Measurements from ENCODE around the gene ATL3.
A peak's percentile ranks its signal among the peaks of the same experiment; 100 is the strongest.

Gene ATL3

DNA sequence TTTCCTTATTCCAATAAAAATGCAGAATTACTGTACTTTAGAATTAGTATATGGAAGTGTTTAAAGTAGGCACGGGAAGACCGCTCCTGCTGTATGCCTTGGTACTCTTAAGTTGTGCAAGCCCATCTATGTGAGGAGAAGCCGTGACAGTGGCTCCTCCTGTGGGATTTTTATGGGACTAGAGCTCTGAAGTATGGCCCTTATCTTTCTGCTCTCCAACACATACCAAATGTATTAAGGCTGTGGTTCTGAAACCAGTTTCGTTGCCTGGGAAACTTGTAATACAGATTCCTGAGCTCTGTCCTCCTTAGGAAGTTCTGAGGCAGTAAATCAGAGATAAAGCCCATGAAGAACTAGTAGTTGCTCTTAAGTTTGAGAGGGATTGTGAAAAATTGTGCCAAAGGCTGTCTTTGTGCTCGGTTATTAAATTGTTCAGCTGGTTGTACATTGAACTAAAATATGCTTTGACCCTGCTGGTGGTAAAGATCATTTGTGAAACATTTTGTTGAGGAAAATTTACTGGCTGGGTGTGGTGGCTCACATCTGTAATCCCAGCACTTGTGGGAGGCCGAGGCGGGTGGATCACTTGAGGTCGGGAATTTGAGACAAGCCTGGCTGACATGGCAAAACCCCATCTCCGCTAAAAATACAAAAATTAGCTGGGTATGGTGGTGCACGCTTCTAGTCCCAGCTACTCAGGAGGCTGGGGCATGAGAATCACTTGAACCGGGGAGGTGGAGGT is 39.5 kb upstream of the ATL3 start:
- Histone ChIP-seq H3K27ac (peak overlapping the region; percentile 85), H3K36me3 (ENCODE audit: insufficient read depth, low read length) (peaks cover 23% of the 10 kb centered on the region), H3K9ac (ENCODE audit: insufficient read length) (no peak overlapping the region), H3K9me3 (ENCODE audit: low read depth, low read length) (no peaks in the 10 kb centered on the region), H3K4me3 (peak overlapping the region; percentile 66)
- TF ChIP-seq POLR2AphosphoS5 (IDR thresholded peaks at IDR 0.05; ENCODE audit: borderline replicate concordance, low read depth, low read length) (no peak), EZH2 (IDR thresholded peaks at IDR 0.05) (no peak), FOXP2 (optimal IDR thresholded peaks at IDR 0.05; ENCODE audit: control extremely low read depth, extremely low read length, insufficient read depth) (no peak)
- DNase-seq (ENCODE audit: low read depth, low spot score) = peak; percentile 84

DNA sequence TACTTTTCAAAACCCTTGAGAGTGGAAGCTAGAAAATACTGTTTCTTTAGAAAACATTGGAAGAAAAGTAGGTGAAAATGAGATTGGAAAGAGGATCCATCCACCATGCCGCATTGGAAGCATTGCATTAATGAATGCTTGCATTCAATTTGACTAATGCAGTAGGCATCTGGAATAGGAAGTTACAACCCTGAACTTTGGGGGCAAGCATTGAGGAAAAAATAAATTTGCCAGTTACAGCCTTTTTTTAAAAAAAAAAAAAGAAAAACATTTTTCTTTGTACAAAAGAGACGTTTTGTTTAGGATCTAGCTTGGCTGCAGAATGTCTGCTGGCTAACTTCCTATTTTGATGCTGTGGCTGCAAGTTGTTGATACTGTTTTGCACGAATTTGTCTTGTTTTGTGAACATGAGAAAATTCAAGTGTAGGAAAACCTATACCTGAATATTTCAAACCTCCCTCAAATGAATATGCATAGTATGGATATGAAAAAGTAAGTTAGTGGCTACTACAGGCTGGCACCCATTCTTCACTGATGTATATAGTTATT is 38.2 kb upstream of the ATL3 start:
- peaks cover 11% of the 10 kb centered on the region; the same call in 1 of the 2 replicates for H3K36me3 ChIP-seq (ENCODE audit: insufficient read depth, low read length)
- no peaks in the 10 kb centered on the region for H3K9me3 ChIP-seq (ENCODE audit: low read depth, low read length)
- no peak overlapping the region for H3K9ac ChIP-seq (ENCODE audit: insufficient read length)
- H3K27ac ChIP-seq = 0 out of 2 replicates have a peak overlapping the region, but pooled peaks have one; percentile 10
- no peak for DNase-seq (ENCODE audit: low read depth, low spot score)
- TF ChIP-seq FOXP2 (optimal IDR thresholded peaks at IDR 0.05; ENCODE audit: control extremely low read depth, extremely low read length, insufficient read depth) = no peak
- TF ChIP-seq POLR2AphosphoS5 (IDR thresholded peaks at IDR 0.05; ENCODE audit: borderline replicate concordance, low read depth, low read length) = no peak
- TF ChIP-seq EZH2 (IDR thresholded peaks at IDR 0.05) = no peak
- no peak overlapping the region for H3K4me3 ChIP-seq

DNA sequence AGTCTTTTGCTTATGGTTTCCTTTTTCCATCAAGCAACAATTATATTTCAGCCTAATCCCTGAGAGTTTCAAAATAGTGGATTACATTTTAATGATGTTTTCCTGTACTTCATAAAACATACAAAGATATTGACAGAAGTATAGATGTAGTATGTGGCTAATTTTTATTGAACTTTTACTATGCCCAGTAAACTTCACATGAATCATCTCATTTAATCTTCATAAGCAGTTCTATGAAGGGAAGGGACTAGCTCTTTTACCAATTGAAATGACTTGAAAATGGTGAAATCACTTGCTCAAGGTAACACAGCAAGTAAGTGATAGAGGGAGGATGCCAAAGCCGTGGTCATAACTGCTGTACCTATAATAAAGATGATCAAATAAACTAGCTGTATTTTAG is 37.6 kb upstream of the ATL3 start:
- no peak for TF ChIP-seq EZH2 (IDR thresholded peaks at IDR 0.05)
- no peak for TF ChIP-seq FOXP2 (optimal IDR thresholded peaks at IDR 0.05; ENCODE audit: control extremely low read depth, extremely low read length, insufficient read depth)
- no peak for TF ChIP-seq POLR2AphosphoS5 (IDR thresholded peaks at IDR 0.05; ENCODE audit: borderline replicate concordance, low read depth, low read length)
- no peaks in the 10 kb centered on the region for H3K9me3 ChIP-seq (ENCODE audit: low read depth, low read length)
- H3K36me3 ChIP-seq (ENCODE audit: insufficient read depth, low read length) = peaks cover 10% of the 10 kb centered on the region; the same call in 1 of the 2 replicates
- no peak for DNase-seq (ENCODE audit: low read depth, low spot score)
- H3K27ac ChIP-seq = no peak overlapping the region
- H3K4me3 ChIP-seq = no peak overlapping the region
- no peak overlapping the region for H3K9ac ChIP-seq (ENCODE audit: insufficient read length)

DNA sequence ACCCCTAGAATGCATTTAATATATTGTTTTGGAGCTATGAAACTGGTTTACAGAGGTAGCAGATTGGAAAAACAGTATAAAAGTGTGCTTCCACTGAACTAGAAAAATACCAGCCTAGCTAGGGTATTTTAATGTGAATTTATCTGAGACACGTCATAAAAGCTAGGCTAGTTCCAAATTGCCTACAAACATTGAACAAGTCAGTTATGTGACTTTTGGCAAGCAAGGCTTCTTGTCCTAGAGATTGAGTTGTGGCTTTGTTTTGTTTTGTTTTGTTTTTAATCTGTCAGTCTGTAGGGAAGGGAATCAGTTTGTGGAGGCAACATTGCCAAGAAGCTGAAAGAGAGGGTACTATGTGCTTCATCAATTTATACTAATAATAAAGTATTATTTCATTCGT is 34.4 kb upstream of the ATL3 start:
- no peak overlapping the region for H3K9ac ChIP-seq (ENCODE audit: insufficient read length)
- no peak for TF ChIP-seq FOXP2 (optimal IDR thresholded peaks at IDR 0.05; ENCODE audit: control extremely low read depth, extremely low read length, insufficient read depth)
- no peak for TF ChIP-seq EZH2 (IDR thresholded peaks at IDR 0.05)
- no peak for TF ChIP-seq POLR2AphosphoS5 (IDR thresholded peaks at IDR 0.05; ENCODE audit: borderline replicate concordance, low read depth, low read length)
- no peaks in the 10 kb centered on the region; the same call in 1 of the 2 replicates for H3K9me3 ChIP-seq (ENCODE audit: low read depth, low read length)
- DNase-seq (ENCODE audit: low read depth, low spot score) = no peak
- H3K4me3 ChIP-seq = no peak overlapping the region
- H3K27ac ChIP-seq = no peak overlapping the region; the same call in 1 of the 2 replicates
- peaks cover 19% of the 10 kb centered on the region for H3K36me3 ChIP-seq (ENCODE audit: insufficient read depth, low read length)

DNA sequence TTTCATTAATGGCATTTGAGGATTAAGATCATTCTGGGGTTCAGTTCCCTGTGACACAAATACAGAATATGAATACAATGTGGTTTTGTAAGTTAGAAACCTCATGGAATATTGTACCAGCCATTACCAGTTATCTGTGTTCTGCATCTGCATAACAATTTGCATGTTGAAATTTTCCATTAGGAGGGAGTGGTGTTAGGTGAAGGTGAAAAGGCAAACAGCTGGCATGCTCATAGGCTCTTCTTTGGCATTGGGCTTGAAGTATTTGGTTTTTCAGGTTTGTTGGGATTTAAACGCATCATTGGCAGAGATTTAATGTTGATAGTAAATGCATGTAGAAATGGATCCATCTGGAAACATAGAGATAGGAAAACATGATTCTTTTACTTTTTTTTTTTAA is 28.7 kb upstream of the ATL3 start:
- Histone ChIP-seq H3K4me3 (no peak overlapping the region), H3K9ac (ENCODE audit: insufficient read length) (no peak overlapping the region), H3K27ac (peak overlapping the region; percentile 62), H3K9me3 (ENCODE audit: low read depth, low read length) (no peaks in the 10 kb centered on the region; the same call in 1 of the 2 replicates), H3K36me3 (ENCODE audit: insufficient read depth, low read length) (peaks cover 28% of the 10 kb centered on the region)
- DNase-seq (ENCODE audit: low read depth, low spot score) = no peak
- no peak for TF ChIP-seq FOXP2 (optimal IDR thresholded peaks at IDR 0.05; ENCODE audit: control extremely low read depth, extremely low read length, insufficient read depth)
- TF ChIP-seq POLR2AphosphoS5 (IDR thresholded peaks at IDR 0.05; ENCODE audit: borderline replicate concordance, low read depth, low read length) = no peak
- no peak for TF ChIP-seq EZH2 (IDR thresholded peaks at IDR 0.05)

DNA sequence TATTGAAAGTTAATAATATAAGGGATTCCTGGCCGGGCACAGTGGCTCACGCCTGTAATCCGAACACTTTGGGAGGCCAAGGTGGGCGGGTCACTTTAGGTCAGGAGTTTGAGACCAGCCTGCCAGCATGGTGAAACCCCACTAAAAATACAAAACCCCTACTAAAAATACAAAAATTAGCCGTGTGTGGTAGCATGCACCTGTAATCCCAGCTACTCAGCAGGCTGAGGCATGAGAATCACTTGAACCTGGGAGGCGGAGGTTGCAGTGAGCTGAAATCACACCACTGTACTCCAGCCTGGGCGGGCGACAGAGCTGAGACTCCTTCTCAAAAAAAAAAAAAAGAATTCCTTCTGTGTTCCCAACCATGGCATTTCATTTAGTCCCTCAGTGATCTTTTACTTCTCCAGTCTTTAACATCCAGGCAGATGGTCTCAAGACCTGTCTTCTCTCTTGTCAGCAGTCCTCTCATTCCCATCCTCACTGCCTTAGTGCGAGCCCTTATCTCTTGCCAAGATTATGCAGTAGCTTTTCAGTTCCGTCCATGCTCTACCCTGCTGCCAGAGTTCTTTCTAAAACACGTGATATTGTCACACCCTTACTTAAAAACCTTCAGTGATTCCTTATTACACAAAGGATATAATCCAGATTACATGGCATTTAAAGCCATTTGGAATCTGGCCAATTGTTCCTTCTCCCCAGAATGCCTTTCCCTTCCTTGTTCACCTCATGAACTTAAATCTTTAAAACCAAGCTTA is 28.0 kb upstream of the ATL3 start:
- Histone ChIP-seq H3K9ac (ENCODE audit: insufficient read length) (no peak overlapping the region), H3K4me3 (no peak overlapping the region), H3K36me3 (ENCODE audit: insufficient read depth, low read length) (peaks cover 32% of the 10 kb centered on the region), H3K9me3 (ENCODE audit: low read depth, low read length) (no peaks in the 10 kb centered on the region; the same call in 1 of the 2 replicates), H3K27ac (peak overlapping the region; percentile 62)
- TF ChIP-seq EZH2 (IDR thresholded peaks at IDR 0.05) (no peak), POLR2AphosphoS5 (IDR thresholded peaks at IDR 0.05; ENCODE audit: borderline replicate concordance, low read depth, low read length) (no peak), FOXP2 (optimal IDR thresholded peaks at IDR 0.05; ENCODE audit: control extremely low read depth, extremely low read length, insufficient read depth) (no peak)
- DNase-seq (ENCODE audit: low read depth, low spot score) = no peak

DNA sequence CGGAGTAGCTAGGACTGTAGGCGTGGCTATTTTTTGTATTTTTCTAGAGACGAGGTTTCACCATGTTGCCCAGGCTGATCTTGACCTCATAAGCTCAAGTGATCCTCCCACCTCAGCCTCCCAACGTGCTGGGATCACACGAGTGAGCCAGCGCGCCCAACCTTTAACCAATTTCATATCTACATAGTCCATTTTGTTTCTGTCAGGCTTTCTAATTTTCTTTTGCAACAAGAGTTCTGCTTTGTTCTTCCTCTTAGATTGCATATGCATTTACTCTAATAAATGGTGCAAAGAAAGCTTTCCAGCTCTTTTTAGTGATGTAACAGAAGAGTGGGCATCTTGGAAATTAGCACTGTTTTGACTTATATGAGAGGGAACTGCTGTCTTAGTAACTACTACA is 23.4 kb upstream of the ATL3 start:
- H3K9ac ChIP-seq (ENCODE audit: insufficient read length) = no peak overlapping the region
- H3K4me3 ChIP-seq = no peak overlapping the region
- TF ChIP-seq EZH2 (IDR thresholded peaks at IDR 0.05) (no peak), POLR2AphosphoS5 (IDR thresholded peaks at IDR 0.05; ENCODE audit: borderline replicate concordance, low read depth, low read length) (no peak), FOXP2 (optimal IDR thresholded peaks at IDR 0.05; ENCODE audit: control extremely low read depth, extremely low read length, insufficient read depth) (no peak)
- H3K27ac ChIP-seq = no peak overlapping the region
- H3K9me3 ChIP-seq (ENCODE audit: low read depth, low read length) = no peaks in the 10 kb centered on the region
- DNase-seq (ENCODE audit: low read depth, low spot score) = no peak
- peaks cover 37% of the 10 kb centered on the region for H3K36me3 ChIP-seq (ENCODE audit: insufficient read depth, low read length)

DNA sequence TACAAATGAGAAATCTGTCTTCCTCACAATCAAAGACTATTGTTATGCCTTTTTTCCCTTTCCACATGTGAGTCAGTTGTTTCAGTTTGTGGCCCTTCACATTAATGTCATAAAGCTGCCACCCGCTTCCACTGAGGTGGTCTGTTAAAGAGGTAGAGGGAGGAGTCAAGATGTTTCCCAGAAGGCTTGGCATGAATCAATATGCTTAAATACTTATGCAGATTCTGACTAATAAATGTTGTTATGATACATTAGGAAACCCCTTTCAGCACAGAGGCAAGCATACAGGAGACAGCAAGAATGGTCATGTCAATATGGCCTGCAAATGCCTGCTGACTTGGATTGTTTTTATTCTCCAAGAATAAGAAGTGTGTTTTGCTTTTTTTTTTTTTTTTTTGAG is 16.7 kb upstream of the ATL3 start:
- H3K36me3 ChIP-seq (ENCODE audit: insufficient read depth, low read length) = peaks cover 15% of the 10 kb centered on the region
- H3K9ac ChIP-seq (ENCODE audit: insufficient read length) = peak overlapping the region; percentile 30
- peak overlapping the region; percentile 88 for H3K27ac ChIP-seq
- DNase-seq (ENCODE audit: low read depth, low spot score) = no peak
- TF ChIP-seq POLR2AphosphoS5 (IDR thresholded peaks at IDR 0.05; ENCODE audit: borderline replicate concordance, low read depth, low read length) (no peak), EZH2 (IDR thresholded peaks at IDR 0.05) (no peak), FOXP2 (optimal IDR thresholded peaks at IDR 0.05; ENCODE audit: control extremely low read depth, extremely low read length, insufficient read depth) (no peak)
- no peak overlapping the region for H3K4me3 ChIP-seq
- H3K9me3 ChIP-seq (ENCODE audit: low read depth, low read length) = no peaks in the 10 kb centered on the region
